GM18499 (cell line): ENCODE data around the gene SSR2.
"Not testable (repeated sequence)": the region's sequence is repeated elsewhere in the genome, so short reads cannot be mapped to it uniquely, and the experiment has no call there.

Experiments used
- ATAC-seq: cut with Tn5 transposase; IDR thresholded peaks from one replicate; pipeline ENCODE4 v1.9.1; 2021; ENCODE audit warnings: moderate number of reproducible peaks; ENCODE audit not compliant: insufficient read depth, unreplicated experiment

Gene SSR2

GRCh38 chr1:156001021-156001661 is 19.6 kb downstream of the SSR2 start:
- no peak for ATAC-seq

GRCh38 chr1:155999964-156000363 is 20.8 kb downstream of the SSR2 start:
- ATAC-seq: no peak

GRCh38 chr1:155996166-155996565 is 24.6 kb downstream of the SSR2 start:
- ATAC-seq: no peak

GRCh38 chr1:155993595-155993994 is 27.2 kb downstream of the SSR2 start:
- no peak for ATAC-seq

GRCh38 chr1:155990005-155990739 is 30.6 kb downstream of the SSR2 start:
- ATAC-seq: no peak

GRCh38 chr1:155989242-155990004 is 31.3 kb downstream of the SSR2 start:
- ATAC-seq: no peak

- not testable (repeated sequence) for ATAC-seq
Measured at GRCh38 chr1:155984903-155985645, 35.7 kb downstream of the SSR2 start.

- ATAC-seq: no peak
Measured at GRCh38 chr1:155984341-155984740, 36.4 kb downstream of the SSR2 start.

GRCh38 chr1:155983191-155984024 is 37.3 kb downstream of the SSR2 start:
- no peak for ATAC-seq

- ATAC-seq: no peak
Measured at GRCh38 chr1:155982106-155982505, 38.6 kb downstream of the SSR2 start.

- ATAC-seq: no peak
Measured at GRCh38 chr1:155981266-155982088, 39.3 kb downstream of the SSR2 start.

- ATAC-seq: no peak
Measured at GRCh38 chr1:155979597-155980343, 41.0 kb downstream of the SSR2 start.

- no peak for ATAC-seq
Measured at GRCh38 chr1:155978973-155979429, 41.8 kb downstream of the SSR2 start.

GRCh38 chr1:155978325-155978972 is 42.3 kb downstream of the SSR2 start, which contains the start of gene ARHGEF2:
Gene ARHGEF2, minus strand, starts transcription at chr1:155978547. Its CDS starts 120 bp downstream, at chr1:155978427.
- ATAC-seq: no peak

GRCh38 chr1:155977690-155978324 is 42.9 kb downstream of the SSR2 start:
- no peak for ATAC-seq

GRCh38 chr1:155976913-155977689 is 43.6 kb downstream of the SSR2 start:
- ATAC-seq: no peak
